SH-SY5Y (cell line): ENCODE measurements around the gene BACE2.

Experiments used
- GATA2 ChIP-seq: IDR thresholded peaks from 2 replicates; pipeline ENCODE4 v1.6.1; 2011; ENCODE audit warnings: mild to moderate bottlenecking, low read depth, low read length
- GATA3 ChIP-seq: IDR thresholded peaks from 2 replicates; pipeline ENCODE4 v1.6.1; 2011; ENCODE audit warnings: low read depth, mild to moderate bottlenecking, low read length, moderate library complexity

DNA sequence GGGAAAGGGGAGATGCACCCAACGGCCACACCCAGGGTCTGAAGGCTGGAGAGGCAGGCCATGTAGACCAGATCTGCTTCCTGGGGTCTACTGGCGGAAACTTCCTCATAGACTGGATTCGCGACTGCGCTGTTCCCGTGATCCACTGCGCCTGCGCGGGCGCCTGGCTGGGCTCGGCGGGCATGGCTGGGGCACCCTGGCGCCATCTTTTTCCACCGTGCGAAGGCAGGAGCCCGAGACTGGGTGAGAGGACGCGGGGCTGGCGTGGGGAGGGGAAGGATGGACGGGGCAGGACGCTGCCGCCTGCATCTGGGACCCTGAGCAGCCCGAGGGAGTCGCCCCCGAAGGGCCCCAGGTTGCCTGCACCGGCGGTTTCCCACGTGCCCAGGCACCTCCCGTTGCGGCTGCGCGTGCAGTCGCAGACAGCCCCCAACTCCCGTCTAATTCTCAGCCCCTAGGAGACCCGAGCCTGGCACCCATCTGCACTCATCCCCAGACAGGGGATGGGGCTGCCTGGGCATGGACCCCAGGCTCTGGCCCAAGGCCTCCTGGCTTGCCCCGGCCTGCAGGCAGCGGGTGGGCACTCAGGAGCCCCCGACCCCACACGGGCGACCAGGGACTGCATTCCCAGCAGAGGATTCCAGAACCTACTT lies 136.2 kb downstream of the BACE2 start:
- TF ChIP-seq GATA2 (no peak), GATA3 (no peak)
